OCI-LY7 (cell line): ENCODE measurements around the gene ME1. TPM values are rescaled to one million over a fixed set of nuclear protein-coding genes. Genes with fewer than 3 reads are reported as not detected.

Experiments
- BruUV-seq: library from RNA; stranded (reverse); fragments of 400-500 nt; replicated peaks from 2 replicates; lab custom pipeline; 2021; lab: Mats Ljungman, UMichigan
- CTCF ChIA-PET: fragments of 300-600 bp; sonication (Branson Sonifier 250); formaldehyde crosslinking; loops from one replicate; lab custom pipeline; 2022; ENCODE audit warnings: antibody characterized with exemption; ENCODE audit not compliant: unreplicated experiment; lab: Charles Lee
- POLR2A ChIA-PET: fragments of 300-600 bp; sonication (Branson Sonifier 250); formaldehyde crosslinking; loops from one replicate; lab custom pipeline; 2022; ENCODE audit warnings: antibody characterized with exemption; lab: Charles Lee
- DNase-seq: peaks from one replicate; pipeline ENCODE4 v3.0.0-alpha.2; 2015; ENCODE audit warnings: low spot score
- H2AFZ ChIP-seq: fragments of 200-600 bp; sonication (generic), shearing (Covaris generic); 2 replicates; pipeline ENCODE4 v1.6.1; 2014; ENCODE audit warnings: mild to moderate bottlenecking, antibody characterized with exemption, low read length, moderate library complexity
- H3K27ac ChIP-seq: fragments of 200-600 bp; sonication (generic); 2 replicates; pipeline ENCODE4 v1.5.1; 2014; ENCODE audit warnings: mixed run types, low read depth, mild to moderate bottlenecking, moderate library complexity, low read length, inconsistent platforms; ENCODE audit not compliant: poor library complexity, severe bottlenecking
- H3K36me3 ChIP-seq: fragments of 200-600 bp; sonication (generic); 2 replicates; pipeline ENCODE4 v1.6.1; 2014; ENCODE audit warnings: mild to moderate bottlenecking, antibody characterized with exemption, low read length, moderate library complexity, mixed read lengths; ENCODE audit not compliant: insufficient read depth
- H3K4me1 ChIP-seq: fragments of 200-600 bp; sonication (generic); 2 replicates; pipeline ENCODE4 v1.5.1; 2014; ENCODE audit warnings: mild to moderate bottlenecking, low read length; ENCODE audit not compliant: insufficient read depth, poor library complexity, severe bottlenecking
- H3K4me2 ChIP-seq: fragments of 200-600 bp; sonication (generic); 2 replicates; pipeline ENCODE4 v1.6.1; 2014; ENCODE audit warnings: mild to moderate bottlenecking, low read length
- H3K4me3 ChIP-seq: fragments of 200-600 bp; sonication (generic); 2 replicates; pipeline ENCODE4 v1.5.1; 2014; ENCODE audit warnings: mild to moderate bottlenecking, low read depth, low read length; ENCODE audit not compliant: poor library complexity, severe bottlenecking
- H3K79me2 ChIP-seq: fragments of 200-600 bp; sonication (generic); 2 replicates; pipeline ENCODE4 v1.6.1; 2016; ENCODE audit warnings: low read depth, mild to moderate bottlenecking, low read length, moderate library complexity, mixed read lengths; ENCODE audit not compliant: insufficient read depth
- H3K9me2 ChIP-seq: fragments of 200-600 bp; sonication (generic); 2 replicates; pipeline ENCODE4 v1.6.1; 2016; ENCODE audit warnings: mild to moderate bottlenecking, low read length, mixed read lengths; ENCODE audit not compliant: insufficient read depth
- H3K9me3 ChIP-seq: fragments of 200-600 bp; sonication (generic); 2 replicates; pipeline ENCODE4 v1.6.1; 2014; ENCODE audit warnings: mild to moderate bottlenecking, mixed run types, low read length, mixed read lengths
- H4K20me1 ChIP-seq: fragments of 200-600 bp; sonication (generic); 2 replicates; pipeline ENCODE4 v1.6.1; 2014; ENCODE audit warnings: mild to moderate bottlenecking, antibody characterized with exemption, low read length, moderate library complexity, mixed read lengths; ENCODE audit not compliant: insufficient read depth
- CTCF ChIP-seq: fragments of 200-600 bp; sonication (generic); conservative IDR thresholded peaks from 2 replicates; pipeline ENCODE4 v1.5.1; 2014; ENCODE audit warnings: mild to moderate bottlenecking, antibody characterized with exemption, low read length, moderate library complexity, mixed read lengths
- EZH2phosphoT487 ChIP-seq: fragments of 200-600 bp; sonication (generic); IDR thresholded peaks from 2 replicates; pipeline ENCODE4 v1.6.1; 2018; ENCODE audit warnings: low read depth, borderline replicate concordance, mild to moderate bottlenecking, mixed run types, antibody characterized with exemption, low read length, moderate library complexity, mixed read lengths
- intact Hi-C: fragments of 100-400 bp; cut with micrococcal nuclease; formaldehyde crosslinking; loops from one replicate; pipeline ENCODE4 v1.10.0; 2022; ENCODE audit not compliant: unreplicated experiment
- total RNA-seq, 2 experiments: library from RNA; depleted of rRNA in 1 of 2; stranded (reverse); fragments of >200 nt in 1 of 2; shearing (Covaris generic) in 1 of 2; gene quantifications; 2 replicates each; pipeline ENCODE4 v1.2.3, GENCODE V29; 2014 to 2022

The ME1 gene
- total RNA-seq, 2 experiments from 2014 or later, result not detected

- H2AFZ ChIP-seq, result peak overlapping the region; percentile 93
- H3K4me2 ChIP-seq, result peak overlapping the region; percentile 90
- 0 out of 2 replicates have a peak, but pooled peaks cover 8% of the 10 kb centered on the region for H4K20me1 ChIP-seq
- intact Hi-C loops, result loop anchor here (1.0 to 10.0 kb wide), 3 partner anchors 127 to 947 kb away; partner anchors contain the start of genes DOP1A and IBTK
- H3K79me2 ChIP-seq, result peaks cover 6% of the 10 kb centered on the region; the same call in 1 of the 2 replicates
- ChIA-PET CTCF (interaction anchor here (0.7 to 1.3 kb wide), 2 partner anchors 13 to 20 kb away, joined by 3 to 4 read pairs; no protein-coding TSS in a partner anchor), POLR2A (interaction anchor here (0.6 to 4.9 kb wide), 4 partner anchors 17 to 128 kb away, joined by 3 to 30 read pairs (median 6); partner anchors contain the start of genes DOP1A and UBE3D)
- peak; percentile 4 for DNase-seq
- H3K27ac ChIP-seq, result no peak overlapping the region
- no TSS peak for BruUV-seq
- H3K4me1 ChIP-seq, result peaks cover 11% of the 10 kb centered on the region
- H3K9me3 ChIP-seq, result no peaks in the 10 kb centered on the region
- H3K9me2 ChIP-seq, result no peaks in the 10 kb centered on the region
- no peak for TF ChIP-seq CTCF
- no peak for TF ChIP-seq EZH2phosphoT487
- H3K36me3 ChIP-seq, result peaks cover 15% of the 10 kb centered on the region; the same call in 1 of the 2 replicates
- peak overlapping the region; percentile 94 for H3K4me3 ChIP-seq
These were observed 236.9 kb downstream of the ME1 start for GRCh38 chr6:83193747-83194566.

GRCh38 chr6:83192871-83193746 is 237.7 kb downstream of the ME1 start, which contains the start of the genes PGM3 and RWDD2A:
Gene PGM3, minus strand, starts transcription at chr6:83193265. Its CDS starts 2,253 bp downstream, at chr6:83191012.
Gene RWDD2A, plus strand, starts transcription at chr6:83193357. Its CDS starts 1,095 bp downstream, at chr6:83194452.
- no TSS peak for BruUV-seq
- Histone ChIP-seq H3K4me1 (peaks cover 11% of the 10 kb centered on the region), H3K9me3 (no peaks in the 10 kb centered on the region), H3K4me3 (peak within 1 kb of the TSS; percentile 94), H3K9me2 (no peaks in the 10 kb centered on the region), H4K20me1 (0 out of 2 replicates have a peak, but pooled peaks cover 8% of the 10 kb centered on the region), H3K79me2 (peaks cover 6% of the 10 kb centered on the region; the same call in 1 of the 2 replicates), H2AFZ (peak within 1 kb of the TSS; percentile 93), H3K4me2 (peak within 1 kb of the TSS; percentile 90), H3K36me3 (peaks cover 22% of the 10 kb centered on the region; the same call in 1 of the 2 replicates), H3K27ac (no peak within 1 kb of the TSS)
- ChIA-PET CTCF (interaction anchor here (0.7 to 1.3 kb wide), 2 partner anchors 12 to 19 kb away, joined by 3 to 4 read pairs; no protein-coding TSS in a partner anchor), POLR2A (interaction anchor here (0.6 to 4.9 kb wide), 2 partner anchors 18 to 127 kb away, joined by 3 to 30 read pairs; partner anchors contain the start of genes DOP1A and UBE3D)
- intact Hi-C loops, result loop anchor here (1.0 to 10.0 kb wide), 3 partner anchors 126 to 946 kb away; partner anchors contain the start of genes DOP1A and IBTK
- TF ChIP-seq EZH2phosphoT487 (no peak), CTCF (no peak)
- peak; percentile 92 for DNase-seq
